ENCODE data around the gene CA10.

CA10 gene

GRCh38 chr17:51630101-51630671 is 528.3 kb downstream of the CA10 start:
- DNase-seq: no peak

- no peak for DNase-seq
Observed at GRCh38 chr17:51629232-51629631, 529.3 kb downstream of the CA10 start.

GRCh38 chr17:51627779-51628178 is 530.7 kb downstream of the CA10 start:
- no peak for DNase-seq

GRCh38 chr17:51618476-51618875 is 540.0 kb downstream of the CA10 start:
- no peak for DNase-seq

- DNase-seq: no peak
Observed at GRCh38 chr17:51617986-51618385, 540.5 kb downstream of the CA10 start.

GRCh38 chr17:51613255-51613654 is 545.3 kb downstream of the CA10 start:
- no peak for DNase-seq

GRCh38 chr17:51612692-51613091 is 545.8 kb downstream of the CA10 start:
- no peak for DNase-seq

- DNase-seq: no peak
Observed at GRCh38 chr17:51611585-51611984, 546.9 kb downstream of the CA10 start.

- no peak for DNase-seq
Observed at GRCh38 chr17:51610834-51611233, 547.7 kb downstream of the CA10 start.

- no peak for DNase-seq
Observed at GRCh38 chr17:51610155-51610554, 548.4 kb downstream of the CA10 start.

- DNase-seq: no peak
Observed at GRCh38 chr17:51608251-51608933, 550.1 kb downstream of the CA10 start.

GRCh38 chr17:51607512-51607911 is 551.0 kb downstream of the CA10 start:
- DNase-seq: no peak

- no peak for DNase-seq
Observed at GRCh38 chr17:51604299-51605020, 554.1 kb downstream of the CA10 start.

GRCh38 chr17:51601622-51602261 is 556.8 kb downstream of the CA10 start:
- no peak for DNase-seq

- no peak for DNase-seq
Observed at GRCh38 chr17:51598824-51599223, 559.7 kb downstream of the CA10 start.

- no peak for DNase-seq
Observed at GRCh38 chr17:51597345-51597744, 561.2 kb downstream of the CA10 start.

- no peak for DNase-seq
Observed at GRCh38 chr17:51595826-51596398, 562.6 kb downstream of the CA10 start.

- DNase-seq: no peak
Observed at GRCh38 chr17:51590071-51590656, 568.4 kb downstream of the CA10 start.

GRCh38 chr17:51588063-51588462 is 570.5 kb downstream of the CA10 start:
- no peak for DNase-seq

GRCh38 chr17:51587516-51587915 is 571.0 kb downstream of the CA10 start:
- no peak for DNase-seq

GRCh38 chr17:51585514-51586104 is 572.9 kb downstream of the CA10 start:
- DNase-seq: no peak

GRCh38 chr17:51580869-51581268 is 577.6 kb downstream of the CA10 start:
- DNase-seq: no peak
